Esophagus squamous epithelium (tissue), 5 donors: Measurements from ENCODE around the gene KCNMB2. TPM values are rescaled to one million over a fixed set of nuclear protein-coding genes. Genes with fewer than 3 reads are reported as not detected.
A peak's percentile ranks its signal among the peaks of the same experiment; 100 is the strongest.

Source experiments
- DNase-seq: peaks from one replicate; lab custom pipeline; 2025; lab: John Stamatoyannopoulos, UW
- H3K27ac ChIP-seq, 4 donors: fragments of 200-600 bp; sonication (generic); one replicate each; pipeline ENCODE4 v1.5.1; 2016 to 2019; ENCODE audit warnings: mild to moderate bottlenecking in 1 of 4
- H3K27me3 ChIP-seq, 4 donors: fragments of 200-600 bp; sonication (generic); 1 replicate in 3 of 4; 2 replicates in 1 of 4; pipeline versions ENCODE4 v1.5.1 to v1.6.0; 2017 to 2021; ENCODE audit warnings: antibody characterized with exemption in 1 of 4
- H3K36me3 ChIP-seq, 3 donors: fragments of 200-600 bp; sonication (generic); one replicate each; pipeline ENCODE4 v1.5.1; 2016 to 2019
- H3K4me1 ChIP-seq, 3 donors: fragments of 200-600 bp; sonication (generic); one replicate each; pipeline ENCODE4 v1.5.1; 2017 to 2019
- H3K4me3 ChIP-seq, 4 donors: fragments of 200-600 bp; sonication (generic); 1 replicate in 3 of 4; 2 replicates in 1 of 4; pipeline ENCODE4 v1.5.1; 2016 to 2019; ENCODE audit warnings: mild to moderate bottlenecking in 2 of 4, moderate library complexity in 1 of 4
- H3K9me3 ChIP-seq, 3 donors: fragments of 200-600 bp; sonication (generic); one replicate each; pipeline ENCODE4 v1.5.1; 2016 to 2019
- CTCF ChIP-seq, 6 experiments: fragments of 450-650 bp in 4 of 6; fragments of 200-600 bp in 2 of 6; sonication (generic) in 2 of 6; IDR thresholded peaks; one replicate each; pipeline ENCODE4 v1.5.1; 2016 to 2019; ENCODE audit warnings: antibody characterized with exemption in 6 of 6, mild to moderate bottlenecking in 4 of 6, moderate library complexity in 4 of 6
- POLR2A ChIP-seq, 4 donors: fragments of 450-650 bp; IDR thresholded peaks; one replicate each; pipeline ENCODE4 v1.6.1; 2017; ENCODE audit warnings: antibody characterized with exemption in 4 of 4, mild to moderate bottlenecking in 4 of 4, moderate library complexity in 3 of 4
- WGBS, 2 donors: methylation state at CpG; one replicate each; pipeline ENCODE4 v1.1.5; 2018; 5-methylcytosine and 5-hydroxymethylcytosine counted together
- intact Hi-C: fragments of 100-400 bp; cut with DNase I; formaldehyde crosslinking; loops from one replicate; pipeline ENCODE4 v1.15.0; 2022
- total RNA-seq, 4 donors: library from RNA; depleted of rRNA; stranded (reverse); fragments of >200 nt; gene quantifications; one replicate each; pipeline ENCODE4 v1.1.0, GENCODE V29; 2016
- donor health status: DM: yes; HTN: yes; CAD: no.

KCNMB2 gene
- total RNA-seq, 4 donors from 2014 or later = 0.19 TPM; not detected in 3

- Histone ChIP-seq H3K4me3 (no peak overlapping the region), H3K36me3 (no peaks in the 10 kb centered on the region), H3K27ac (peak overlapping the region in 3 of 4 donors; percentile 19 to 72 (median 71)), H3K4me1 (no peaks in the 10 kb centered on the region), H3K9me3 (no peaks in the 10 kb centered on the region), H3K27me3 (no peaks in the 10 kb centered on the region)
- TF ChIP-seq POLR2A (IDR thresholded peaks at IDR 0.05) (no peak), CTCF (IDR thresholded peaks at IDR 0.05) (no peak)
- intact Hi-C loops = no loop called here
- DNase-seq = no peak
- WGBS, 2 donors = 51 to 73% methylated on average over 2 of the region's 2 CpGs
These were observed 286.5 kb downstream of the KCNMB2 start for GRCh38 chr3:178822722-178823121.

- intact Hi-C loops = no loop called here
These were observed 286.9 kb downstream of the KCNMB2 start for GRCh38 chr3:178823150-178823549.

GRCh38 chr3:178823591-178824246 is 287.5 kb downstream of the KCNMB2 start:
- intact Hi-C loops = no loop called here
- H3K27ac ChIP-seq = peak overlapping the region in 3 of 4 donors; percentile 19 to 72 (median 71)
- no peaks in the 10 kb centered on the region for H3K27me3 ChIP-seq
- 45 to 54% methylated on average over 5 of the region's 5 CpGs for whole genome bisulfite sequencing, 2 donors
- no peaks in the 10 kb centered on the region for H3K9me3 ChIP-seq
- H3K4me3 ChIP-seq = no peak overlapping the region
- H3K36me3 ChIP-seq = no peaks in the 10 kb centered on the region
- no peak for DNase-seq
- TF ChIP-seq POLR2A (IDR thresholded peaks at IDR 0.05) = no peak
- no peak for TF ChIP-seq CTCF (IDR thresholded peaks at IDR 0.05)
- no peaks in the 10 kb centered on the region for H3K4me1 ChIP-seq

More at GRCh38 chr3:178823150-178823549, 286.9 kb downstream of the KCNMB2 start:
- Histone ChIP-seq H3K27ac (peak overlapping the region in 3 of 4 donors; percentile 19 to 72 (median 71)), H3K4me3 (no peak overlapping the region), H3K4me1 (no peaks in the 10 kb centered on the region), H3K27me3 (no peaks in the 10 kb centered on the region), H3K9me3 (no peaks in the 10 kb centered on the region), H3K36me3 (no peaks in the 10 kb centered on the region)
- WGBS, 2 donors = 58 to 67% methylated on average over 1 of the region's 1 CpG
- TF ChIP-seq POLR2A (IDR thresholded peaks at IDR 0.05) = no peak
- TF ChIP-seq CTCF (IDR thresholded peaks at IDR 0.05) = no peak
- no peak for DNase-seq

- 56 to 64% methylated on average over 4 of the region's 4 CpGs for WGBS, 2 donors
- intact Hi-C loops = no loop called here
- TF ChIP-seq CTCF (IDR thresholded peaks at IDR 0.05) = no peak
- TF ChIP-seq POLR2A (IDR thresholded peaks at IDR 0.05) = no peak
These were observed 290.3 kb downstream of the KCNMB2 start for GRCh38 chr3:178826435-178827123.

GRCh38 chr3:178827285-178827856 is 291.1 kb downstream of the KCNMB2 start:
- TF ChIP-seq POLR2A (IDR thresholded peaks at IDR 0.05) = no peak
- TF ChIP-seq CTCF (IDR thresholded peaks at IDR 0.05) = no peak
- Histone ChIP-seq H3K27ac (no peak overlapping the region), H3K4me1 (no peaks in the 10 kb centered on the region), H3K4me3 (no peak overlapping the region), H3K36me3 (no peaks in the 10 kb centered on the region), H3K9me3 (no peaks in the 10 kb centered on the region), H3K27me3 (no peaks in the 10 kb centered on the region)
- DNase-seq = no peak
- intact Hi-C loops = no loop called here

More at GRCh38 chr3:178826435-178827123, 290.3 kb downstream of the KCNMB2 start:
- DNase-seq = no peak
- no peaks in the 10 kb centered on the region for H3K36me3 ChIP-seq
- no peaks in the 10 kb centered on the region for H3K27me3 ChIP-seq
- no peak overlapping the region for H3K27ac ChIP-seq
- H3K9me3 ChIP-seq = no peaks in the 10 kb centered on the region
- H3K4me1 ChIP-seq = no peaks in the 10 kb centered on the region
- no peak overlapping the region for H3K4me3 ChIP-seq
